Tibial artery (tissue), 4 donors: ENCODE data around the gene RNU6-1.

Experiments
- DNase-seq, 2 donors: peaks; one replicate each; pipeline ENCODE4 v3.0.0-alpha.2; 2019
- H3K27ac ChIP-seq, 2 donors: fragments of 200-600 bp; sonication (generic) in 1 of 2; 1 replicate in 1 of 2; 2 replicates in 1 of 2; pipeline ENCODE4 v1.5.1; 2018 to 2019; ENCODE audit warnings: mild to moderate bottlenecking in 1 of 2
- H3K27me3 ChIP-seq, 2 donors: fragments of 200-600 bp; sonication (generic) in 1 of 2; one replicate each; pipeline versions ENCODE4 v1.5.1 to v1.6.0; 2016 to 2019
- H3K36me3 ChIP-seq, 3 donors: fragments of 200-600 bp; sonication (generic) in 2 of 3; one replicate each; pipeline ENCODE4 v1.5.1; 2016 to 2019; ENCODE audit warnings: mild to moderate bottlenecking in 2 of 3
- H3K4me1 ChIP-seq, 4 donors: fragments of 200-600 bp; sonication (generic) in 2 of 4; 1 replicate in 3 of 4; 2 replicates in 1 of 4; pipeline ENCODE4 v1.5.1; 2016 to 2019
- H3K4me3 ChIP-seq, 2 donors: fragments of 200-600 bp; sonication (generic) in 1 of 2; 1 replicate in 1 of 2; 2 replicates in 1 of 2; pipeline ENCODE4 v1.5.1; 2018 to 2019; ENCODE audit warnings: mild to moderate bottlenecking in 2 of 2
- H3K9me3 ChIP-seq, 3 donors: fragments of 200-600 bp; sonication (generic) in 1 of 3; one replicate each; pipeline ENCODE4 v1.5.1; 2016 to 2019
- CTCF ChIP-seq, 2 experiments: fragments of 200-600 bp in 1 of 2; fragments of 450-650 bp in 1 of 2; IDR thresholded peaks; one replicate each; pipeline ENCODE4 v1.5.1; 2017 to 2019; ENCODE audit warnings: antibody characterized with exemption in 2 of 2, mild to moderate bottlenecking in 1 of 2, moderate library complexity in 1 of 2
- intact Hi-C: fragments of 100-400 bp; cut with DNase I; formaldehyde crosslinking; loops from one replicate; pipeline ENCODE4 v1.15.0; 2023; ENCODE audit warnings: low total_unique reads

The RNU6-1 gene

DNA sequence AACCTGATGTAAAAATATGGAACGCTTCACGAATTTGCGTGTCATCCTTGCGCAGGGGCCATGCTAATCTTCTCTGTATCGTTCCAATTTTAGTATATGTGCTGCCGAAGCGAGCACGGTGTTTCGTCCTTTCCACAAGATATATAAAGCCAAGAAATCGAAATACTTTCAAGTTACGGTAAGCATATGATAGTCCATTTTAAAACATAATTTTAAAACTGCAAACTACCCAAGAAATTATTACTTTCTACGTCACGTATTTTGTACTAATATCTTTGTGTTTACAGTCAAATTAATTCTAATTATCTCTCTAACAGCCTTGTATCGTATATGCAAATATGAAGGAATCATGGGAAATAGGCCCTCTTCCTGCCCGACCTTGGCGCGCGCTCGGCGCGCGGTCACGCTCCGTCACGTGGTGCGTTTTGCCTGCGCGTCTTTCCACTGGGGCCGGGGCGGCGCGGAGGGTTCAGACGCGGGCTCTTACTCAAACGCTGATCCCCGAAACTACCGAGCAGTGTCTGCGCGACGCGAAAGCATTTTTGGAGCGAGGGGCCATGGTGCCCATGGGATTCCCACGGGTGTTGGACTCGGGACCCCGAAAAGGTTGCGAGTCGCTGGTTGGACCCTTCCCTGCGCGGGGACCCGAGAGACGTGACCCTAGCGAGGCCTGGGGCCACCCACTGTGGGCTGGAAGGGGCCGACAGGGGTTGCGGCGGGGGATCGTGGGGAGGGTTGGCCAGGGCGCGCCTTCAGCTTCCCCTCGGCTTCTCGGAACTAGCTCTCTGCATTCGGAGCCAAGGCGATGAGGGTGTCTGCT is at the start of gene RNU6-1:
Gene RNU6-1 (minus strand): TSS at position 117 of the 820 bp plus-strand sequence.
- intact Hi-C loops, result loop anchor here (5.0 to 10.0 kb wide), 2 partner anchors 295 to 318 kb away; partner anchors contain the start of genes C15orf61 and MAP2K5

GRCh38 chr15:67887776-67888175 is 47.9 kb upstream of the RNU6-1 start:
- Histone ChIP-seq H3K27ac (no peak overlapping the region), H3K4me3 (no peak overlapping the region), H3K4me1 (peaks cover 0 to 34% (median 13%) of the 10 kb centered on the region in 4 donors), H3K36me3 (no peaks in the 10 kb centered on the region), H3K9me3 (no peaks in the 10 kb centered on the region), H3K27me3 (no peaks in the 10 kb centered on the region)
- intact Hi-C loops, result no loop called here
- no peak for DNase-seq
- TF ChIP-seq CTCF (IDR thresholded peaks at IDR 0.05), result no peak

More for the DNA sequence above, at the start of gene RNU6-1:
- peak within 1 kb of the TSS; percentile 89 to 98 for H3K4me3 ChIP-seq
- H3K36me3 ChIP-seq, result no peaks in the 10 kb centered on the region
- peak within 1 kb of the TSS; percentile 94 to 98 for H3K27ac ChIP-seq
- peak; percentile 94 to 97 for DNase-seq
- H3K27me3 ChIP-seq, result peaks cover 0 to 8% of the 10 kb centered on the region in 2 donors
- TF ChIP-seq CTCF (IDR thresholded peaks at IDR 0.05), result no peak
- H3K9me3 ChIP-seq, result no peaks in the 10 kb centered on the region
- H3K4me1 ChIP-seq, result peaks cover 0 to 36% (median 23%) of the 10 kb centered on the region in 4 donors

DNA sequence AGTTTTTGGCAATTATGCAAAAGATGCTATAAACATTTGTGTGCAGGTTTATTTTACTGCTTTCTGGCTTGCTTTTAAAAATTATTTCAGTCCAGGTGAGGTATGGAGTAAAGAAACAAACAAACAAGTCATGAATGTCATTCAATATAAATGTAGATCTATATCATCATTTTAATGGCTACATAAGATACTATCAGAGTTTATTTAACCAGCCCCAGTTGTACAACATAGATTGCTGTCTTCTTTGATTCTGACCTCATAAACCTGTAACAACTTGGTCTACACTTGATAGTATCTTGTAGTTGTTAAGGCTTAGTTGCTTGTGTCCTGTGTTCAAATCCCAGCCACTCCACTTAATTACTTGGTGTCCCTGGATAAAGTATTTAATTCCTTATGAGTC is 46.0 kb upstream of the RNU6-1 start:
- no peak for DNase-seq
- intact Hi-C loops, result no loop called here
- no peak for TF ChIP-seq CTCF (IDR thresholded peaks at IDR 0.05)
- peaks cover 0 to 26% (median 13%) of the 10 kb centered on the region in 4 donors for H3K4me1 ChIP-seq
- H3K4me3 ChIP-seq, result no peak overlapping the region
- no peaks in the 10 kb centered on the region for H3K9me3 ChIP-seq
- H3K27ac ChIP-seq, result no peak overlapping the region
- H3K27me3 ChIP-seq, result no peaks in the 10 kb centered on the region
- no peaks in the 10 kb centered on the region for H3K36me3 ChIP-seq

DNA sequence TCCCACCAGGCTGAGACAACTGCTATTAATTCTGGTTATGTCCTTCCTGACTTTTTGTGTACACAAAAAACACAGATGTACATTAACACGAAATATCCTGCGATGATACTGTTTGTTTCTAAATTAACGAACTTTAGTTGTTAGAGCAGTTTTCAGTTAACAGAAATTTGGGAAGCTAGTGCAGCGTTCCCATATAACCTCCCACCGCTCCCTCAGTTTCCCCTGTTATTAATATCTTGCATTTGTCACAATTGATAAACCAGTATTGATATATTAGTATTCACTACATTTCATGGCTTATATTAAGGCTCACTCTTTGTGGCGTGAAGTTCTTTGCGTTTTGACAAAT is 45.3 kb upstream of the RNU6-1 start:
- no peak for TF ChIP-seq CTCF (IDR thresholded peaks at IDR 0.05)
- DNase-seq, result no peak
- no peaks in the 10 kb centered on the region for H3K9me3 ChIP-seq
- no peaks in the 10 kb centered on the region for H3K27me3 ChIP-seq
- intact Hi-C loops, result no loop called here
- peak overlapping the region; percentile 54 to 58 for H3K4me3 ChIP-seq
- peaks cover 0 to 26% (median 13%) of the 10 kb centered on the region in 4 donors for H3K4me1 ChIP-seq
- peak overlapping the region; percentile 69 to 78 for H3K27ac ChIP-seq
- H3K36me3 ChIP-seq, result no peaks in the 10 kb centered on the region

GRCh38 chr15:67884514-67885174 is 44.8 kb upstream of the RNU6-1 start:
- H3K4me3 ChIP-seq, result peak overlapping the region; percentile 54 to 58
- no peaks in the 10 kb centered on the region for H3K27me3 ChIP-seq
- peak; percentile 62 to 92 for DNase-seq
- H3K27ac ChIP-seq, result peak overlapping the region; percentile 69 to 78
- no peaks in the 10 kb centered on the region for H3K9me3 ChIP-seq
- no peak for TF ChIP-seq CTCF (IDR thresholded peaks at IDR 0.05)
- intact Hi-C loops, result no loop called here
- H3K36me3 ChIP-seq, result no peaks in the 10 kb centered on the region
- peaks cover 0 to 26% (median 13%) of the 10 kb centered on the region in 4 donors for H3K4me1 ChIP-seq
